Duodenal mucosa (tissue), 2 donors: ENCODE data around the gene PKP3.

Experiments used
- H3K27ac ChIP-seq: one replicate; pipeline ENCODE4 v1.7.0; 2013; ENCODE audit warnings: low read depth, low read length
- H3K27me3 ChIP-seq, 2 donors: one replicate each; pipeline ENCODE4 v1.7.0; 2013; ENCODE audit warnings: low read length in 2 of 2, control low read depth in 1 of 2; ENCODE audit not compliant: insufficient read depth in 2 of 2, control insufficient read depth in 1 of 2
- H3K36me3 ChIP-seq, 2 donors: one replicate each; pipeline ENCODE4 v1.7.0; 2013; ENCODE audit warnings: low read length in 2 of 2, control low read depth in 1 of 2; ENCODE audit not compliant: insufficient read depth in 2 of 2, control insufficient read depth in 1 of 2
- H3K4me1 ChIP-seq, 2 donors: one replicate each; pipeline ENCODE4 v1.7.0; 2013; ENCODE audit warnings: low read length in 2 of 2, control low read depth in 1 of 2; ENCODE audit not compliant: insufficient read depth in 2 of 2, control insufficient read depth in 1 of 2
- H3K4me3 ChIP-seq, 2 donors: one replicate each; pipeline ENCODE4 v1.7.0; 2013; ENCODE audit warnings: low read length in 2 of 2, low read depth in 1 of 2
- H3K9ac ChIP-seq, 2 donors: one replicate each; pipeline ENCODE4 v1.7.0; 2013; ENCODE audit warnings: low read length in 2 of 2, low read depth in 1 of 2
- H3K9me3 ChIP-seq, 2 donors: one replicate each; pipeline ENCODE4 v1.7.0; 2013; ENCODE audit warnings: low read length in 2 of 2, control low read depth in 1 of 2; ENCODE audit not compliant: control insufficient read depth in 1 of 2

The PKP3 gene

GRCh38 chr11:379205-380094 is 14.6 kb upstream of the PKP3 start:
- H3K9ac ChIP-seq, result no peak overlapping the region
- H3K27me3 ChIP-seq, result peaks cover 0 to 5% of the 10 kb centered on the region in 2 donors
- no peaks in the 10 kb centered on the region for H3K9me3 ChIP-seq
- no peak overlapping the region for H3K27ac ChIP-seq
- H3K36me3 ChIP-seq, result no peaks in the 10 kb centered on the region
- H3K4me1 ChIP-seq, result no peaks in the 10 kb centered on the region
- no peak overlapping the region for H3K4me3 ChIP-seq

DNA sequence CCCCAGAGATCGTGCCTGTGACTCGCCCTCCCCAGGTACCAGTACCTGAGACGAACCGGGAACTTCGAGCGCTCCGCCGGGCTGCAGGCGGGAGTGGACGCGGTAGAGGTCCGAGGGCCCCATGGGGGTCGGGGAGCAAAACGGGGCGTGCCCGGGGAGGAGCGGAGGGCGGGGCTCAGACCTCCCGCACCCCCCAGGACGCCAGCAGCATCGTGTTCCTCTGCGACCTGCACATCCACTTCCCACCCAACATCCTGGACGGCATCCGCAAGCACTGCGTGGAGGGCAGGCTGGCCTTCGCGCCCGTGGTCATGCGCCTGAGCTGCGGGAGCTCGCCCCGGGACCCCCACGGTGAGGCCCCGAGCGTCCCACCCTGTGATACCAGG is 13.9 kb upstream of the PKP3 start:
- Histone ChIP-seq H3K9ac (no peak overlapping the region), H3K27me3 (peaks cover 0 to 5% of the 10 kb centered on the region in 2 donors), H3K4me3 (no peak overlapping the region), H3K27ac (no peak overlapping the region), H3K36me3 (no peaks in the 10 kb centered on the region), H3K4me1 (no peaks in the 10 kb centered on the region), H3K9me3 (no peaks in the 10 kb centered on the region)

- Histone ChIP-seq H3K27ac (no peak overlapping the region), H3K9ac (no peak overlapping the region), H3K36me3 (no peaks in the 10 kb centered on the region), H3K9me3 (no peaks in the 10 kb centered on the region), H3K4me3 (no peak overlapping the region), H3K27me3 (peaks cover 0 to 5% of the 10 kb centered on the region in 2 donors), H3K4me1 (no peaks in the 10 kb centered on the region)
These were observed 13.5 kb upstream of the PKP3 start for GRCh38 chr11:380491-380890.

DNA sequence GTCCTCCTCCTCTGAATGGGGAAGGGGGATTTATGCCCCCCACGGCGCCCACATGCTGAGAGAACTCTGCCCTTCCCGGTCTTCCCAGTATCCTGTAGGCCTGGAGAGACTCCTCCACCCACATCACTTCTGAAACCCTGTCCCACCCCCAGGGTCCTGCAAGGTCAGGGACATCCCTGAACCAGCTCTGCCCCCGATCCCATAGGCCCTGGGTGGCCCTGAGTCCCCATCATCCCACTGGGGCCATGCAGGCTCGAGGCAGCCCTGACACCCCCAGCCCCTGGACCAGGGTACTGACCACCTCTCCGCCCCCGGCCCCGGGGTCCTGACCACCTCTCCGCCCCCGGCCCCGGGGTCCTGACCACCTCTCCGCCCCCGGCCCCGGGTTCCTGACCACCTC is 13.0 kb upstream of the PKP3 start:
- Histone ChIP-seq H3K9me3 (peaks cover under 1% of the 10 kb centered on the region in 2 donors), H3K4me3 (no peak overlapping the region), H3K9ac (no peak overlapping the region), H3K27ac (no peak overlapping the region), H3K4me1 (no peaks in the 10 kb centered on the region), H3K27me3 (peaks cover 0 to 5% of the 10 kb centered on the region in 2 donors), H3K36me3 (no peaks in the 10 kb centered on the region)

GRCh38 chr11:381501-382072 is 12.4 kb upstream of the PKP3 start:
- Histone ChIP-seq H3K4me1 (no peaks in the 10 kb centered on the region), H3K4me3 (no peak overlapping the region), H3K36me3 (no peaks in the 10 kb centered on the region), H3K27ac (no peak overlapping the region), H3K9me3 (peaks cover 6% of the 10 kb centered on the region in 2 donors), H3K27me3 (peaks cover 0 to 5% of the 10 kb centered on the region in 2 donors), H3K9ac (no peak overlapping the region)

- Histone ChIP-seq H3K4me1 (no peaks in the 10 kb centered on the region), H3K9me3 (peaks cover 7 to 10% of the 10 kb centered on the region in 2 donors), H3K27me3 (peaks cover 0 to 5% of the 10 kb centered on the region in 2 donors), H3K9ac (no peak overlapping the region), H3K27ac (no peak overlapping the region), H3K4me3 (no peak overlapping the region), H3K36me3 (no peaks in the 10 kb centered on the region)
These were observed 11.9 kb upstream of the PKP3 start for GRCh38 chr11:382081-382629.

GRCh38 chr11:383431-383830 is 10.6 kb upstream of the PKP3 start:
- peaks cover 0 to 3% of the 10 kb centered on the region in 2 donors for H3K27me3 ChIP-seq
- no peaks in the 10 kb centered on the region for H3K36me3 ChIP-seq
- H3K9ac ChIP-seq, result no peak overlapping the region
- H3K9me3 ChIP-seq, result peaks cover 7 to 10% of the 10 kb centered on the region in 2 donors
- H3K4me3 ChIP-seq, result no peak overlapping the region
- no peaks in the 10 kb centered on the region for H3K4me1 ChIP-seq
- no peak overlapping the region for H3K27ac ChIP-seq

DNA sequence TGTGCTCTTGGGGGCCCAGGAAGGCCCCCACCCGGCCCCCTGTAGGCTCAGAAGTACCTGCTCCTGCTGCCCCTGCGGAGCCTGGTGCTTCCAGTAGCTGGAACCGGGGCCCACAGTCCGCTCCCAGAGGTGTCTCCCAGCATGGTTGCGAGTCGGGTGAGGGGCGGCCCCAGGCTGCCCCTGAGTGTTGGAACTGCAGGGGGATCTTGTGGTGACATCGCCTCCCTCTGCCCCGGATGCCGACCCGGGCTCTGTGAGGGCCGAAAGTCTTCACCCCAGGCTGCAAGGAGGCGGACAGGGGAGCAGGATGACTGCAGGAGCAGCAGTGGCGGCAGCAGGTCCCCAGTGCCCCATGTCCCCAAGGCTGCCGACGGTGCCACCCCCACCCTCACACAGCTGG is 9.5 kb upstream of the PKP3 start:
- H3K27ac ChIP-seq, result no peak overlapping the region
- no peak overlapping the region for H3K4me3 ChIP-seq
- H3K9ac ChIP-seq, result no peak overlapping the region
- H3K36me3 ChIP-seq, result no peaks in the 10 kb centered on the region
- peaks cover 7 to 10% of the 10 kb centered on the region in 2 donors for H3K9me3 ChIP-seq
- no peaks in the 10 kb centered on the region for H3K4me1 ChIP-seq
- H3K27me3 ChIP-seq, result no peaks in the 10 kb centered on the region

GRCh38 chr11:385594-386351 is 8.2 kb upstream of the PKP3 start:
- Histone ChIP-seq H3K9me3 (peaks cover 7 to 10% of the 10 kb centered on the region in 2 donors), H3K27me3 (no peaks in the 10 kb centered on the region), H3K27ac (no peak overlapping the region), H3K9ac (no peak overlapping the region), H3K4me3 (no peak overlapping the region), H3K4me1 (no peaks in the 10 kb centered on the region), H3K36me3 (no peaks in the 10 kb centered on the region)

GRCh38 chr11:386483-386882 is 7.5 kb upstream of the PKP3 start:
- no peaks in the 10 kb centered on the region for H3K36me3 ChIP-seq
- H3K9me3 ChIP-seq, result peaks cover 7 to 10% of the 10 kb centered on the region in 2 donors
- no peaks in the 10 kb centered on the region for H3K27me3 ChIP-seq
- H3K4me3 ChIP-seq, result no peak overlapping the region
- no peaks in the 10 kb centered on the region for H3K4me1 ChIP-seq
- H3K27ac ChIP-seq, result no peak overlapping the region
- H3K9ac ChIP-seq, result no peak overlapping the region
